Left ventricle myocardium inferior (tissue), 1 donor: Measurements from ENCODE around the gene VSIG10. TPM values are rescaled to one million over a fixed set of nuclear protein-coding genes. Genes with fewer than 3 reads are reported as not detected.
"Not testable (repeated sequence)": the region's sequence is repeated elsewhere in the genome, so short reads cannot be mapped to it uniquely, and the experiment has no call there.

ENCODE experiments used
- DNase-seq: peaks from one replicate; pipeline ENCODE4 v3.0.0-alpha.2; 2020
- H3K27ac ChIP-seq: fragments of 200-600 bp; replicated peaks from 2 replicates; pipeline ENCODE4 v1.8.0; 2021
- H3K27me3 ChIP-seq: fragments of 200-600 bp; 2 replicates; pipeline ENCODE4 v1.8.0; 2021; ENCODE audit warnings: low read depth
- H3K36me3 ChIP-seq: fragments of 200-600 bp; 2 replicates; pipeline ENCODE4 v1.8.0; 2021
- H3K4me1 ChIP-seq: fragments of 200-600 bp; 2 replicates; pipeline ENCODE4 v1.8.0; 2021
- H3K4me3 ChIP-seq: fragments of 200-600 bp; 2 replicates; pipeline ENCODE4 v1.8.0; 2021; ENCODE audit warnings: mild to moderate bottlenecking, moderate library complexity
- H3K9me3 ChIP-seq: fragments of 200-600 bp; replicated peaks from 2 replicates; pipeline ENCODE4 v1.8.0; 2021
- CTCF ChIP-seq: fragments of 200-600 bp; IDR thresholded peaks from 2 replicates; pipeline ENCODE4 v1.8.0; 2021; ENCODE audit warnings: antibody characterized with exemption, mild to moderate bottlenecking, borderline replicate concordance
- intact Hi-C: fragments of 100-400 bp; cut with micrococcal nuclease; formaldehyde crosslinking; loops from one replicate; pipeline ENCODE4 v1.11.0; 2022
- total RNA-seq: library from RNA; stranded (reverse); fragmentation: NEBNext Ultra II Directional; extraction: Animal tissue kit (Norgen Biotek cat#: 25700); gene quantifications from one replicate; pipeline ENCODE4 v1.2.1, GENCODE V29; 2021
- donor health status: DM: no; HTN: yes; CAD: no; lungs with severe emphysema.

Gene VSIG10
- total RNA-seq, 1 donor from 2014 or later, result 12.1 TPM

- Histone ChIP-seq H3K27ac (no peak overlapping the region), H3K27me3 (no peaks in the 10 kb centered on the region), H3K9me3 (no peaks in the 10 kb centered on the region), H3K4me1 (peaks cover 25% of the 10 kb centered on the region), H3K36me3 (peaks cover 7% of the 10 kb centered on the region), H3K4me3 (no peak overlapping the region)
- no peak for DNase-seq
- intact Hi-C loops, result no loop called here
- no peak for TF ChIP-seq CTCF
These were observed 4.7 kb downstream of the VSIG10 start for GRCh38 chr12:118098911-118099671.

GRCh38 chr12:118098401-118098800 is 5.4 kb downstream of the VSIG10 start:
- DNase-seq, result no peak
- no peaks in the 10 kb centered on the region for H3K27me3 ChIP-seq
- no peak overlapping the region for H3K27ac ChIP-seq
- intact Hi-C loops, result no loop called here
- no peak overlapping the region for H3K4me3 ChIP-seq
- peaks cover 22% of the 10 kb centered on the region for H3K4me1 ChIP-seq
- TF ChIP-seq CTCF, result no peak
- peaks cover 8% of the 10 kb centered on the region for H3K36me3 ChIP-seq
- H3K9me3 ChIP-seq, result no peaks in the 10 kb centered on the region

DNA sequence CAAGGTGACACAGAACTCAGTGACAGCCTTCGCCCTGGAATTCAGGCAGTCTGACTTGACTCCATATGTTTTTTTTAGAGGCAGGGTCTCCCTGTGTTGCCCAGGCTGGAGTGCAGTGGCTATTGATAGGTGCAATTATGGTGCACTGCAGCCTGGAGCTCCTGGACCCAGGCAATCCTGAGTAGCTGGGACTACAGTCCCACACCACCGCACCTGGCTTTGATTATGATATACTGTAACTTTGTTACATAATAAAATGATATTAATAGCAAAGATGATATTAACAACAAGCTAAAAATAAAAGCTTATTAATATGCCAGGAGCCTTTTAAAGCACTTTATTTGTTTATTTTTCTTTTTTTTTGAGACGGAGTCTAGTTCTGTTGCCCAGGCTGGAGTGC is 9.8 kb downstream of the VSIG10 start:
- intact Hi-C loops, result no loop called here
- H3K4me1 ChIP-seq, result peaks cover 6% of the 10 kb centered on the region
- no peak overlapping the region for H3K27ac ChIP-seq
- H3K9me3 ChIP-seq, result no peaks in the 10 kb centered on the region
- peaks cover 27% of the 10 kb centered on the region for H3K36me3 ChIP-seq
- no peaks in the 10 kb centered on the region for H3K27me3 ChIP-seq
- no peak overlapping the region for H3K4me3 ChIP-seq
- TF ChIP-seq CTCF, result no peak
- DNase-seq, result no peak

DNA sequence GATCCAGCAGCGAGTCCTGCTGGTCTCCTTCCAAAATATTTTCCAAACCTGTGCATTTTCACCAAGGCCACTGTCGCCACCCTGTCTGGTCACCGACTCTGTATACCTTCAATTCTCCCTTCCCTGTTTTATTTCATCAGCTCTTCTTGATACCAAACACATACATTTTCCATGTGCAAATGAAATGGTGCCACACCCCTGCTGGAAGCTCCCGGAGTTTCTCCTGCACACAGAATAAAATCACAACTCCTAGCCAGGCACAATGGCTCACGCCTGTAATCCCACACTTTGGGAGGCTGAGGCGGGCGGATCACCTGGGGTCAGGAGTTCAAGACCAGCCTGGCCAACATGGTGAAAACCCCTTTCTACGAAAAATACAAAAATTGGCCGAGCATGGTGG is 14.0 kb downstream of the VSIG10 start:
- TF ChIP-seq CTCF, result no peak
- no peaks in the 10 kb centered on the region for H3K9me3 ChIP-seq
- H3K36me3 ChIP-seq, result peaks cover 20% of the 10 kb centered on the region
- peaks cover 6% of the 10 kb centered on the region for H3K4me1 ChIP-seq
- no peak for DNase-seq
- H3K27ac ChIP-seq, result no peak overlapping the region
- no peaks in the 10 kb centered on the region for H3K27me3 ChIP-seq
- intact Hi-C loops, result no loop called here
- no peak overlapping the region for H3K4me3 ChIP-seq

GRCh38 chr12:118082161-118082560 is 21.6 kb downstream of the VSIG10 start:
- Histone ChIP-seq H3K4me1 (no peaks in the 10 kb centered on the region), H3K4me3 (no peak overlapping the region), H3K36me3 (peaks cover 39% of the 10 kb centered on the region), H3K9me3 (no peaks in the 10 kb centered on the region), H3K27me3 (no peaks in the 10 kb centered on the region), H3K27ac (no peak overlapping the region)
- no peak for DNase-seq
- intact Hi-C loops, result no loop called here
- TF ChIP-seq CTCF, result no peak

GRCh38 chr12:118081521-118081920 is 22.3 kb downstream of the VSIG10 start:
- H3K4me3 ChIP-seq, H3K27me3 ChIP-seq, intact Hi-C loops, H3K27ac ChIP-seq, H3K4me1 ChIP-seq, H3K9me3 ChIP-seq, DNase-seq: not testable (repeated sequence)
- peaks cover 42% of the 10 kb centered on the region for H3K36me3 ChIP-seq
